Measurements from ENCODE around the gene MYH16.

- TF ChIP-seq CTCF (conservative IDR thresholded peaks at IDR 0.05 in 1 of 2, IDR thresholded peaks at IDR 0.05 in 1 of 2; ENCODE audit: low read depth in 1 of 2, low read length in 2 of 2) (no peak), EZH2 (IDR thresholded peaks at IDR 0.05; ENCODE audit: low read length, missing control alignments) (no peak)
These were observed 20.3 kb upstream of the MYH16 start for GRCh38 chr7:99252166-99252895.

Measured in fibroblast of lung (primary cell).